Measurements from ENCODE around the gene KIF24. TPM values are rescaled to one million over a fixed set of nuclear protein-coding genes. Genes with fewer than 3 reads are reported as not detected.

Gene KIF24
- total RNA-seq, 1 experiment from 2014 or later: 5.8 TPM

DNA sequence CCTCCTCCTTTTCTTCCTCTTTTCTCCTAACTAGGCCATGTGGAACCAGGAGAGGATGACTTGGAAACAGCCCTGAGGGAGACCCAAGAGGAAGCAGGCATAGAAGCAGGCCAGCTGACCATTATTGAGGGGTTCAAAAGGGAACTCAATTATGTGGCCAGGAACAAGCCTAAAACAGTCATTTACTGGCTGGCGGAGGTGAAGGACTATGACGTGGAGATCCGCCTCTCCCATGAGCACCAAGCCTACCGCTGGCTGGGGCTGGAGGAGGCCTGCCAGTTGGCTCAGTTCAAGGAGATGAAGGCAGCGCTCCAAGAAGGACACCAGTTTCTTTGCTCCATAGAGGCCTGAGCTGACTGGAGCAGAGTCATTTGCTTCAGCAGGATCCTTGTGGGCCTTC lies 14.0 kb upstream of the KIF24 start:
- intact Hi-C loops (cut with micrococcal nuclease): no loop called here
- no peaks in the 10 kb centered on the region for H4K20me1 ChIP-seq (ENCODE audit: insufficient read depth)
- H3K27me3 ChIP-seq (ENCODE audit: insufficient read depth, low read length): no peaks in the 10 kb centered on the region
- TF ChIP-seq, protein P1, sequence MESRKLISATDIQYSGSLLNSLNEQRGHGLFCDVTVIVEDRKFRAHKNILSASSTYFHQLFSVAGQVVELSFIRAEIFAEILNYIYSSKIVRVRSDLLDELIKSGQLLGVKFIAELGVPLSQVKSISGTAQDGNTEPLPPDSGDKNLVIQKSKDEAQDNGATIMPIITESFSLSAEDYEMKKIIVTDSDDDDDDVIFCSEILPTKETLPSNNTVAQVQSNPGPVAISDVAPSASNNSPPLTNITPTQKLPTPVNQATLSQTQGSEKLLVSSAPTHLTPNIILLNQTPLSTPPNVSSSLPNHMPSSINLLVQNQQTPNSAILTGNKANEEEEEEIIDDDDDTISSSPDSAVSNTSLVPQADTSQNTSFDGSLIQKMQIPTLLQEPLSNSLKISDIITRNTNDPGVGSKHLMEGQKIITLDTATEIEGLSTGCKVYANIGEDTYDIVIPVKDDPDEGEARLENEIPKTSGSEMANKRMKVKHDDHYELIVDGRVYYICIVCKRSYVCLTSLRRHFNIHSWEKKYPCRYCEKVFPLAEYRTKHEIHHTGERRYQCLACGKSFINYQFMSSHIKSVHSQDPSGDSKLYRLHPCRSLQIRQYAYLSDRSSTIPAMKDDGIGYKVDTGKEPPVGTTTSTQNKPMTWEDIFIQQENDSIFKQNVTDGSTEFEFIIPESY (IDR thresholded peaks at IDR 0.05; ENCODE audit: extremely low read depth, insufficient replicate concordance, low read length): no peak
- TF ChIP-seq ZNF274 (IDR thresholded peaks at IDR 0.05; ENCODE audit: low read depth, low read length): no peak
- TF ChIP-seq SRF (IDR thresholded peaks at IDR 0.05; ENCODE audit: low read depth): no peak
- no peak for TF ChIP-seq SIN3A (IDR thresholded peaks at IDR 0.05; ENCODE audit: low read depth)
- TF ChIP-seq TCF7L2 (IDR thresholded peaks at IDR 0.05; ENCODE audit: borderline replicate concordance, extremely low read depth, insufficient read depth, insufficient read length): no peak
- no peak for TF ChIP-seq CBX3 (IDR thresholded peaks at IDR 0.05; ENCODE audit: low read depth)
- TF ChIP-seq POLR2A (IDR thresholded peaks at IDR 0.05; ENCODE audit: borderline replicate concordance, extremely low read depth, insufficient read depth, insufficient read length): no peak
- no peak for TF ChIP-seq EZH2 (IDR thresholded peaks at IDR 0.05)
- TF ChIP-seq CEBPB (IDR thresholded peaks at IDR 0.05; ENCODE audit: low read depth): no peak
- TF ChIP-seq EZH2phosphoT487 (IDR thresholded peaks at IDR 0.05; ENCODE audit: borderline replicate concordance): no peak
- TF ChIP-seq, protein P2, sequence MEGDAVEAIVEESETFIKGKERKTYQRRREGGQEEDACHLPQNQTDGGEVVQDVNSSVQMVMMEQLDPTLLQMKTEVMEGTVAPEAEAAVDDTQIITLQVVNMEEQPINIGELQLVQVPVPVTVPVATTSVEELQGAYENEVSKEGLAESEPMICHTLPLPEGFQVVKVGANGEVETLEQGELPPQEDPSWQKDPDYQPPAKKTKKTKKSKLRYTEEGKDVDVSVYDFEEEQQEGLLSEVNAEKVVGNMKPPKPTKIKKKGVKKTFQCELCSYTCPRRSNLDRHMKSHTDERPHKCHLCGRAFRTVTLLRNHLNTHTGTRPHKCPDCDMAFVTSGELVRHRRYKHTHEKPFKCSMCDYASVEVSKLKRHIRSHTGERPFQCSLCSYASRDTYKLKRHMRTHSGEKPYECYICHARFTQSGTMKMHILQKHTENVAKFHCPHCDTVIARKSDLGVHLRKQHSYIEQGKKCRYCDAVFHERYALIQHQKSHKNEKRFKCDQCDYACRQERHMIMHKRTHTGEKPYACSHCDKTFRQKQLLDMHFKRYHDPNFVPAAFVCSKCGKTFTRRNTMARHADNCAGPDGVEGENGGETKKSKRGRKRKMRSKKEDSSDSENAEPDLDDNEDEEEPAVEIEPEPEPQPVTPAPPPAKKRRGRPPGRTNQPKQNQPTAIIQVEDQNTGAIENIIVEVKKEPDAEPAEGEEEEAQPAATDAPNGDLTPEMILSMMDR (IDR thresholded peaks at IDR 0.05 in 2 of 3, conservative IDR thresholded peaks at IDR 0.05 in 1 of 3; ENCODE audit: borderline replicate concordance in 1 of 3, insufficient read depth in 1 of 3, low read depth in 2 of 3, low read length in 2 of 3): no peak
- no peaks in the 10 kb centered on the region for H3K4me1 ChIP-seq (ENCODE audit: control insufficient read depth in 1 of 2, insufficient read depth in 2 of 2, low read length in 2 of 2)
- H3K9me3 ChIP-seq (ENCODE audit: control insufficient read depth in 1 of 2, insufficient read depth in 1 of 2, low read depth in 1 of 2, low read length in 2 of 2): no peaks in the 10 kb centered on the region
- ChIA-PET RAD21 (ENCODE audit: low non-redundant PET in 1 of 2, low total read pairs in 2 of 2, uncharacterized antibody in 2 of 2, unreplicated experiment in 2 of 2) (no interaction called here), CTCF (no interaction called here), POLR2A (no interaction called here)
- H3K27ac ChIP-seq (ENCODE audit: low read depth, low read length): no peak overlapping the region
- no peak overlapping the region for H2AFZ ChIP-seq (ENCODE audit: low read depth, low read length, poor library complexity, severe bottlenecking)
- TSS peak; percentile 50 for BruUV-seq (replicated peaks)
- no peak overlapping the region for H3K4me3 ChIP-seq (replicated peaks in 1 of 2; ENCODE audit: low read depth in 1 of 2, low read length in 2 of 2)
- no peaks in the 10 kb centered on the region for H3K9me2 ChIP-seq (ENCODE audit: insufficient read depth)
- H3K9ac ChIP-seq (ENCODE audit: low read length): no peak overlapping the region
- no peak for ATAC-seq
- no peaks in the 10 kb centered on the region for H3K79me2 ChIP-seq (ENCODE audit: insufficient read depth, low read length)
- DNase-seq (ENCODE audit: low read depth, low spot score): no peak
- H3K4me2 ChIP-seq (ENCODE audit: low read length): no peak overlapping the region
- H3K36me3 ChIP-seq (ENCODE audit: control insufficient read depth in 1 of 2, insufficient read depth in 2 of 2, low read length in 2 of 2): peaks cover 6 to 11% of the 10 kb centered on the region in 2 experiments; a peak in 3 of 4 replicates

Measured in HCT116 (cell line).